ENCODE results near the gene OR10H5.
"Not testable (repeated sequence)": the region's sequence is repeated elsewhere in the genome, so short reads cannot be mapped to it uniquely, and the experiment has no call there.

The OR10H5 gene

GRCh38 chr19:15787611-15788155 is at the start of gene OR10H5:
OR10H5 (plus strand) TSS chr19:15787661; CDS start chr19:15794049, 6,388 bp downstream.
- TF ChIP-seq CTCF (conservative IDR thresholded peaks at IDR 0.05) = no peak
- no peak within 1 kb of the TSS for H3K27ac ChIP-seq

GRCh38 chr19:15737722-15738121 is 49.7 kb upstream of the OR10H5 start, which contains the start of gene OR10H3:
OR10H3 (plus strand) TSS chr19:15737985; CDS start chr19:15741393, 3,408 bp downstream.
- no peak within 1 kb of the TSS for H3K27ac ChIP-seq
- no peak for TF ChIP-seq CTCF (conservative IDR thresholded peaks at IDR 0.05)

GRCh38 chr19:15740785-15741184 is 46.7 kb upstream of the OR10H5 start:
- no peak overlapping the region for H3K27ac ChIP-seq
- no peak for TF ChIP-seq CTCF (conservative IDR thresholded peaks at IDR 0.05)

GRCh38 chr19:15748239-15748638 is 39.2 kb upstream of the OR10H5 start:
- no peak for TF ChIP-seq CTCF (conservative IDR thresholded peaks at IDR 0.05)
- no peak overlapping the region for H3K27ac ChIP-seq

- TF ChIP-seq CTCF (conservative IDR thresholded peaks at IDR 0.05) = no peak
Measured at GRCh38 chr19:15758379-15758778, 29.1 kb upstream of the OR10H5 start.

GRCh38 chr19:15759962-15760565 is 27.4 kb upstream of the OR10H5 start:
- H3K27ac ChIP-seq = no peak overlapping the region
- no peak; the same call in 1 of the 2 replicates for TF ChIP-seq CTCF (conservative IDR thresholded peaks at IDR 0.05)

More at GRCh38 chr19:15758379-15758778, 29.1 kb upstream of the OR10H5 start:
- H3K27ac ChIP-seq = no peak overlapping the region

GRCh38 chr19:15769586-15769985 is 17.9 kb upstream of the OR10H5 start:
- no peak overlapping the region for H3K27ac ChIP-seq
- no peak for TF ChIP-seq CTCF (conservative IDR thresholded peaks at IDR 0.05)

GRCh38 chr19:15774159-15774558 is 13.3 kb upstream of the OR10H5 start:
- H3K27ac ChIP-seq = not testable (repeated sequence)

Data from VCaP (cell line).